Left renal pelvis (tissue), 4 donors: ENCODE results near the gene VCP. TPM values are rescaled to one million over a fixed set of nuclear protein-coding genes. Genes with fewer than 3 reads are reported as not detected.
"Not testable (repeated sequence)": the region's sequence is repeated elsewhere in the genome, so short reads cannot be mapped to it uniquely, and the experiment has no call there.

Experiments used
- DNase-seq, 4 donors: peaks; one replicate each; pipeline ENCODE4 v3.0.0-alpha.2; 2013; ENCODE audit warnings: low read depth in 4 of 4, low spot score in 3 of 4
- polyA plus RNA-seq, 4 donors: library from polyadenylated mRNA; unstranded; fragments of 120-200 nt; gene quantifications; one replicate each; pipeline ENCODE4 v1.2.1, GENCODE V29; 2013; ENCODE audit not compliant: insufficient read length in 4 of 4

VCP gene
- polyA plus RNA-seq, 4 donors, result 187 to 256 (median 244) TPM

- DNase-seq, result no peak
These were observed 45.1 kb downstream of the VCP start for GRCh38 chr9:35027374-35027773.

GRCh38 chr9:35026671-35027070 is 45.8 kb downstream of the VCP start:
- no peak for DNase-seq

- not testable (repeated sequence) for DNase-seq
These were observed 49.0 kb downstream of the VCP start for GRCh38 chr9:35023443-35023842.

- DNase-seq, result no peak
These were observed 57.9 kb downstream of the VCP start for GRCh38 chr9:35014517-35014916.

- no peak for DNase-seq
These were observed 62.0 kb downstream of the VCP start for GRCh38 chr9:35010351-35010958.

Other genes with a start within 250 kb of the VCP start
- gene PHF24, start 114.3 kb downstream of the VCP start, polyA plus RNA-seq, result under 1 TPM; 0.15 to 1.00 (median 0.25) TPM
- gene DNAJB5, start 82.9 kb downstream of the VCP start, polyA plus RNA-seq, result 10 to 100 TPM in 3 of 4 donors, 1 to 10 TPM in 1; 10.0 to 14.3 (median 11.1) TPM
- gene FANCG, start 7.3 kb upstream of the VCP start, polyA plus RNA-seq, result 10 to 100 TPM; 38.1 to 52.3 (median 45.1) TPM
- gene PIGO, start 24.0 kb upstream of the VCP start, polyA plus RNA-seq, result 10 to 100 TPM; 20.7 to 40.7 (median 32.9) TPM
- gene STOML2, start 30.5 kb upstream of the VCP start, polyA plus RNA-seq, result 100 to 1,000 TPM in 3 of 4 donors, 10 to 100 TPM in 1; 87.5 to 131 (median 123) TPM
- 10 to 100 TPM; 11.4 to 15.0 (median 13.4) TPM for gene ATOSB, start 43.2 kb upstream of the VCP start, polyA plus RNA-seq
- gene UNC13B, start 89.4 kb upstream of the VCP start, polyA plus RNA-seq, result 10 to 100 TPM; 11.0 to 27.5 (median 25.7) TPM